HG03565 (cell line): ENCODE measurements around the gene USH2A.
"Not testable (repeated sequence)": the region's sequence is repeated elsewhere in the genome, so short reads cannot be mapped to it uniquely, and the experiment has no call there.

Experiments used
- ATAC-seq: cut with Tn5 transposase; IDR thresholded peaks from one replicate; pipeline ENCODE4 v1.9.1; 2021; ENCODE audit warnings: mild to moderate bottlenecking, moderate library complexity; ENCODE audit not compliant: unreplicated experiment

Gene USH2A

GRCh38 chr1:216207154-216207553 is 216.1 kb downstream of the USH2A start:
- ATAC-seq, result no peak

- no peak for ATAC-seq
Observed at GRCh38 chr1:216205176-216205575, 218.1 kb downstream of the USH2A start.

DNA sequence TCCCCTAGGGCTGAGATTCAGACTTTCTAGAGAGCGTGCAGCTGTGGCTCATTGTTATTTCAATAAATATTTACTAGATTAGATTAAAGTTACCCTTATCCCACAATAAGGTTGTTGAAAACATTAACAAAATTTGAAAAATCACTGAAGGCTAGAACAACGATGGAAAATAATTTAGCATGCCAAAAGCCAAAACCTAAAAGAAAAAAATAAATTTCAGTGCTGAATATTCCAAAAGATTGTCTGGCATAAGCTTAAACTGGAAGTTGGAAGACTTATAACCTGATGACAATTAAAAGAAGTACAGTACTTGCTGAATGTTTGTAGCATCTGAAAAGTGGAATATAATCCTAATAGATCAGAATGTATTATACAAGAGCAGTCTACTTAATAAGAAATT is 221.3 kb downstream of the USH2A start:
- ATAC-seq, result no peak

- no peak for ATAC-seq
Observed at GRCh38 chr1:216200941-216201340, 222.3 kb downstream of the USH2A start.

DNA sequence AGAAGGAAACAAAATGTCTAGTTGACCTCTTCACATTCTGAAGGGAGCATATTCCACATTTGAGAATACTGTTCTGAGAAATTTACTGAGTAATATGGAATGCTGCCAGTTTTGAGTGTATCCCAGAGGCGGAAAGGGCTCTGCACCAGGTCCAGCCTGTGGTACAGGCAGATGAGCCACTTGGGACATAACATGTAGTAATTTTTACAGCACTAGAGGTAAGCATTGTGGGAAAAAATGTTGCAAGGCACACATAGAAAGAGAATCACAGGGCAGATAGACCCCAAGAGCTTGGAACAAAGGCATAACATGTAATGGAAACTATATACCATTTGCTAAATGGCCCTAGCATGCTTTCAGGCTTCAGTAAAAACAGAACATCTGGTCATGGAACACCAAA is 228.5 kb downstream of the USH2A start:
- ATAC-seq, result no peak

GRCh38 chr1:216193839-216194443 is 229.3 kb downstream of the USH2A start:
- no peak for ATAC-seq

DNA sequence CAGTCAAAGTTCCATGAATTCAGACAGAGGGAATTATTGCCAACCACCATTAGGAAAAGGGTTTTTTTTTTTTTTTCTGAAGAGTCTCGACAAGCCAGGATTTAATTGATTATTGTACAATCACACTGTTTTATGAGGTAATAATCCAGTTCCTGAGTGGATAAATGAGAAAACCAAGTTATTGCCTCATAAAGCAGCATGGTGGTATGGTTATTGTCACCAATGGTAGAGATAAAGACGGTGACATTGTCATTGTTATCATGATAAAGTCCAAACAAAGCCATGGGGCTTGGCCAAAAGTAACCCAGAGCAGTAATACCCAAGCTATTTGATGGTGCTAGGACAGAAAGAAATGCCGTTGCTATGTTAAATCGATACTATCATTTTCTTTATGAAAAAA is 232.8 kb downstream of the USH2A start:
- ATAC-seq, result no peak

GRCh38 chr1:216186816-216187215 is 236.4 kb downstream of the USH2A start:
- ATAC-seq, result no peak

GRCh38 chr1:216186141-216186540 is 237.1 kb downstream of the USH2A start:
- ATAC-seq, result no peak

GRCh38 chr1:216184126-216184680 is 239.0 kb downstream of the USH2A start:
- ATAC-seq, result no peak

DNA sequence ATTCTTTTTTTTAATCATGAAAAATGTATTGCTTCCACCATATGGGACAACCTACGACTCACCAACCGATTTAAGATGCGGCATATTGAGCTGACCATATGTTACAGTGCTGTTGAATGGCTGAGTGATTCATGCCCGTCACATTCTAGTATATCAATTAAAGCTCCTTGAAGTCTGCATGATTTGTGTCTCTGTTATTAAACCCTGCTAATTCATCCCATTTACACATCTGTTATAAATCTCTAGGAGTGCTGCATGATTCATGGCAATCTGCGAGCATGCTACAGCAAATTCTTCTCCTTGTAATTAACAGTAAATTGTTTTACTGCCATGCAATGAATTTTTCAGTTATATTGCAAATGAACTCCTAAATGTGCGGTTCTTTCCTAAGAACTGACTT is 239.8 kb downstream of the USH2A start:
- ATAC-seq, result no peak

DNA sequence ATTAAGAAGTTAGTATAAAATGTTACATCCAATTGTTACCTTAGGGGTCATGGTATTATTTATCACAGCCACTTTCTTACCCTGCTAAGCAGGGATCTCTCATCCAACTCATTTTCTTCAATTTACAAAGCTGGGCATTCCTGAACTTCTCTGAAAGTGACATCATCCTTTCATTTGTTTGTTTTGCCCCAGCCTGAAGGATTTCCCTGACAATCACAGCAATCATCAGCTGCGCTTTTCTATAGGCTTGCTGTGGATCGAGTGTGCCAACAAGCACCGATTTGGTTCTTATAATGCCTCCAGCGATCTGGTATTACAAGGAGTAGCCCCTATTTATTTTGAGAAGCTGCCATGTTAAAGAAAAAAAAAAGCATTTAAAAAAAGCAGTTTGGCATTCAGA is 240.2 kb downstream of the USH2A start:
- ATAC-seq, result no peak

GRCh38 chr1:216181590-216181989 is 241.7 kb downstream of the USH2A start:
- no peak for ATAC-seq

GRCh38 chr1:216178281-216178680 is 245.0 kb downstream of the USH2A start:
- ATAC-seq, result no peak

DNA sequence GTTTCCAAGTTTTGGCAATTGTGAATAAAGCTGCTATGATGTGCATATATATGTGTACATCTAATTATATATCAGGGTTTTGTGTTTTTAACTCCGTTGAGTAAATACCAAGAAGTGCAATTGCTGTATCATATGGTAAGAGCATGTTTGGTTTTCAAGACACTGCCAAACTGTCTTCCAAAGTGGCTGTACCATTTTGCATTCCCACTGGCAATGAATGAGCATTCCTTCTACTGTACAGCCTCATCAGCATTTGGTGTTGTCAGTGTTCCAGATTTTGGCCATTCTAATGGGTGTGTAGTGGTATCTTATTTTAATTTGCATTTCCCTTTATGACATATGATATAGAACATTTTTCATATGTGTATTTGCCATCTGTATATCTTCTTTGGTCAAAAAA is 246.3 kb downstream of the USH2A start:
- no peak for ATAC-seq

- no peak for ATAC-seq
Observed at GRCh38 chr1:216175714-216176113, 247.5 kb downstream of the USH2A start.

DNA sequence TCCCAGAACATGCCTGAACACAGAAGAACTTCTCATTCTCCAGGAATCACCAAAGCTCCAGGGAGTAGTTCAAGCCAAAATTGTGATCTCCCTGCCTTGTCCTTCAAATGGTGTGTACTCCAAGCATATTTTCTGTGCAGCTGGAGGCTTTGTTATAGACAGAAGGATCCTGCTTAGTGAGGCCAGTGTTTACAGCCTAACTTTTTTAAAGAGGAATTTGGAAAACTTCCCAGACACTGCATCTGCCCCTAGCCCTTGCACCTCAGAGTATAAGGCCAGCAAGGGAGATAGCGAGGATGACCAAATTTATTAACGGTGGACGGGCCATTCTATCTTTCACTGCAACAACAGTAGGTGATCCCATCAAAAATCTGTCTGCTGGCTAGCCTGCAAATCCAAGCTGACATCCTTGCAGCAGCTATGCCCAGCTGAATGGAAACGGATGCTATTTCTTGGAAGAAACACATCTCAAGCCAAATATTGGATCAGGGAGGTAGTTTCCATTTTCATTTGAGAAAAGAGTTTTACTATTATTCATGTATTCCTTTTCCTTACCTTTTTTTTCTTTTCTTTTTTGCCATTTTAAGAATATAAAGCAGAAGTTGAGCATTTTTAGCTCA is 249.8 kb downstream of the USH2A start:
- no peak for ATAC-seq

GRCh38 chr1:216169351-216169750 is 253.9 kb downstream of the USH2A start:
- ATAC-seq, result no peak

DNA sequence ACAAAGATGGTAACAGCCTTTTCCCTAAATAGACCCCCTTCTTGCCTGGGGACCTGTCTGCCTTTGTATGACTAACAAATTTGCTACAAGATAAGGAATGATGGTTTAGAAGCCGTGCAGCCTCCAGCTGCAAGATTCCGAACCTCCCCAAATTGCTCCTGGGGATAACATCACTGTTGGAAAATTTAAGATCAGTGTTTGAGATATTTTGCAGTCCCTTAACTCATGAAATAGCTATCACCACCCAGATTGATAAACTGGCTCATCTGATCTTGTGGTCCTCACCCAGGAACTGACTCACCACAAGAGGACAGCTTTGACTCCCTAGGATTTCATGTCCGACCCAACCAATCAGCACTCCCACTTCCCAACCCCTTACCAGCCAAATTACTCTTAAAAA is 254.7 kb downstream of the USH2A start:
- ATAC-seq, result no peak

DNA sequence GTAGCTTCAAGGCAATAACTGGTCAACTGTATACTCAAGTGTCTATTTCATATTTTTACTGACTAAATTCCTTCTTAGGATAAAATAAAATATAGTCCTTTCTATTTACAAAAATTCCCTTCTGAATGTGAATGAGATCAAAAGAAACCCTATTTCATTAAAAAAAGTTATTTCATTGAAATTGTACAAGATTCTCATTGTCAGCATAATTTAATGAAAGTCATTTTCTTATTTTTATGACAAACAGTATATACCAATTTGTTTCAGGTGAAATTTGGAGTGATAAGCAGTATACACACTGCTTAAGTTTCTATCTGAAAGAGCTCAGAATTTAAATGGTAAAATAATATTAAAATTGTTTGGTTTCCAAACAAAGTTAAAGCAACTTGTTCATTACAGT is 269.2 kb downstream of the USH2A start:
- no peak for ATAC-seq

- no peak for ATAC-seq
Observed at GRCh38 chr1:216153130-216153529, 270.1 kb downstream of the USH2A start.

DNA sequence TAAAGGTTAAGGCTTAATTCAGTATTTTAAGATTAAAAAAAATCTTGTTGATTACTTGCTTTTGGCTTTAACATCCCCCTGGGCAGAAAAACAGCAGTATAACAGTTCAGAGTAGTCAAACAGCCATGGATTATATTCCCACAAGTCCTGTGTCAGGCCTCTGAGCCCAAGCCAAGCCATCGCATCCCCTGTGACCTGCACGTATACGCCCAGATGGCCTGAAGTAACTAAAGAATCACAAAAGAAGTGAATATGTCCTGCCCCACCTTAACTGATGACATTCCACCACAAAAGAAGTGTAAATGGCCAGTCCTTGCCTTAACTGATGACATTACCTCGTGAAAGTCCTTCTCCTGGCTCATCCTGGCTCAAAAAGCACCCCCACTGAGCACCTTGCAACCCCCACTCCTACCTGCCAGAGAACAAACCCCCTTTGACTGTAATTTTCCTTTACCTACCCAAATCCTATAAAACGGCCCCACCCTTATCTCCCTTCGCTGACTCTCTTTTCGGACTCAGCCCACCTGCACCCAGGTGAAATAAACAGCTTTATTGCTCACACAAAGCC is 277.7 kb downstream of the USH2A start:
- ATAC-seq, result not testable (repeated sequence)
